ENCODE results near the gene RPS6KA4. TPM values are rescaled to one million over a fixed set of nuclear protein-coding genes. Genes with fewer than 3 reads are reported as not detected.

Gene RPS6KA4
- total RNA-seq, 4 donors from 2014 or later: 19.1 to 36.1 (median 26.0) TPM

GRCh38 chr11:64376071-64376470 is 17.1 kb downstream of the RPS6KA4 start:
- no peak for DNase-seq (ENCODE audit: extremely low spot score)
- intact Hi-C loops (cut with DNase I): no loop called here
- TF ChIP-seq EP300 (IDR thresholded peaks at IDR 0.05) (no peak), CTCF (IDR thresholded peaks at IDR 0.05) (no peak), POLR2AphosphoS5 (IDR thresholded peaks at IDR 0.05) (no peak), POLR2A (IDR thresholded peaks at IDR 0.05; ENCODE audit: low read depth) (no peak)
- H3K27me3 ChIP-seq: no peaks in the 10 kb centered on the region
- peaks cover 0 to 11% (median 9%) of the 10 kb centered on the region in 4 donors for H3K4me1 ChIP-seq
- H3K9me3 ChIP-seq: no peaks in the 10 kb centered on the region
- no peak overlapping the region for H3K27ac ChIP-seq (replicated peaks in 1 of 4)
- H3K4me3 ChIP-seq: no peak overlapping the region
- 94% methylated on average over 6 of the region's 7 CpGs for WGBS
- H3K36me3 ChIP-seq: peaks cover 4 to 9% (median 8%) of the 10 kb centered on the region in 4 donors

- 34% methylated on average over 14 of the region's 14 CpGs for WGBS
- no peak for DNase-seq (ENCODE audit: extremely low spot score)
- Histone ChIP-seq H3K4me1 (peaks cover 0 to 11% (median 9%) of the 10 kb centered on the region in 4 donors), H3K9me3 (no peaks in the 10 kb centered on the region), H3K4me3 (no peak overlapping the region), H3K36me3 (no peaks in the 10 kb centered on the region), H3K27ac (replicated peaks in 1 of 4) (no peak overlapping the region), H3K27me3 (peaks cover 0 to 7% (median 0%) of the 10 kb centered on the region in 4 donors)
- TF ChIP-seq POLR2A (IDR thresholded peaks at IDR 0.05; ENCODE audit: low read depth) (no peak), EP300 (IDR thresholded peaks at IDR 0.05) (no peak), CTCF (IDR thresholded peaks at IDR 0.05) (no peak), POLR2AphosphoS5 (IDR thresholded peaks at IDR 0.05) (no peak)
- intact Hi-C loops (cut with DNase I): no loop called here
Measured at GRCh38 chr11:64378335-64378880, 19.4 kb downstream of the RPS6KA4 start.

GRCh38 chr11:64379160-64379559 is 20.2 kb downstream of the RPS6KA4 start:
- DNase-seq (ENCODE audit: extremely low spot score): no peak
- WGBS: 92% methylated on average over 15 of the region's 15 CpGs
- Histone ChIP-seq H3K4me3 (no peak overlapping the region), H3K9me3 (no peaks in the 10 kb centered on the region), H3K36me3 (no peaks in the 10 kb centered on the region), H3K27me3 (peaks cover 0 to 7% (median 0%) of the 10 kb centered on the region in 4 donors), H3K4me1 (peaks cover 0 to 11% (median 9%) of the 10 kb centered on the region in 4 donors), H3K27ac (replicated peaks in 1 of 4) (no peak overlapping the region)
- intact Hi-C loops (cut with DNase I): no loop called here
- no peak for TF ChIP-seq EP300 (IDR thresholded peaks at IDR 0.05)
- TF ChIP-seq POLR2A (IDR thresholded peaks at IDR 0.05; ENCODE audit: low read depth): no peak
- no peak for TF ChIP-seq CTCF (IDR thresholded peaks at IDR 0.05)
- TF ChIP-seq POLR2AphosphoS5 (IDR thresholded peaks at IDR 0.05): no peak

DNA sequence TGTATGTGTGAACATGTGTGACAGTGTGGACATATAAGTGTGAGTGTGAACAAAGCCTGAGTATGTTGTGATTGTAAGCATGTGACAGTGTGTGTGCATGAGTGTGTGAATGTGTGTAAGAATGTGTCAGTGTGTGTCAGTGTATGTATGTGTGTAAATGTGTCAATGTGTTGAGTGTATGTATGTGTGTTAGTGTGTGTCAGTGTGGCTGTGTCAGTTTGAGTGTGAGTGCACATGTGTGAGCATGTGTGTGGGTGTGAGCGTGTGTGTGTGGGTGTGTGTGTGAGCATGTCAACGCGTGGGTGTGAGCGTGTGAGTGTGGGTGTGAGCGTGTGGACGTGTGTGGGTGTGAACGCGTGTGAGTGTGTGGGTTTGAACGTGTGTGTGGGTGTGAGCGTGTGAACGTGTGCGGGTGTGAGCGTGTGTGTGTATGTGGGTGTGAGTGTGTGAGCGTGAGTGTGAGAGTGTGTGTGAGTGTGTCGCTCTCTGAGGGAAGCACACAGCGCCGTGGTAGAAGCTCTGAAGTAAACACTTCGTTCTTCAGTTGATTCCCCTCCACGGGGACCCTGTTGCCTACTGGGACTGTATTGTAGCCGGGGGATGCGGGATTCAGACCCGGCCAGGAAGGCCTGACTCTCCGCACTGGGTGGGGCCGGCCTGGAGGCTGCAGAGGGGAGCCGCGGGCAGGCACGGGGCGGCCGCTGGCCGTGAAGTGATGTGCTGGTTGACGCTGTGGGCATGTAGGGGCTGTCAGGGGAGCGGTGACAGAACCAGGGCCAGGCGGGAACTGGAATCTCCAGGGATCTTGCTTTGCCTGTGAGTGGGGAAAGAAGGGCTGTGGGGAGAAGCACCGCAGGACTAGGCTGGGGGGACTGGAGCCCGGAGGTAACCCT is 21.1 kb downstream of the RPS6KA4 start:
- WGBS: 79% methylated on average over 23 of the region's 35 CpGs
- no peak overlapping the region for H3K27ac ChIP-seq (replicated peaks in 1 of 4)
- intact Hi-C loops (cut with DNase I): no loop called here
- H3K4me3 ChIP-seq: no peak overlapping the region
- peaks cover 0 to 11% (median 10%) of the 10 kb centered on the region in 4 donors for H3K4me1 ChIP-seq
- TF ChIP-seq EP300 (IDR thresholded peaks at IDR 0.05) (no peak), CTCF (IDR thresholded peaks at IDR 0.05) (no peak), POLR2AphosphoS5 (IDR thresholded peaks at IDR 0.05) (no peak), POLR2A (IDR thresholded peaks at IDR 0.05; ENCODE audit: low read depth) (no peak)
- DNase-seq (ENCODE audit: extremely low spot score): no peak
- H3K9me3 ChIP-seq: no peaks in the 10 kb centered on the region
- H3K27me3 ChIP-seq: peaks cover 0 to 7% (median 0%) of the 10 kb centered on the region in 4 donors
- no peaks in the 10 kb centered on the region for H3K36me3 ChIP-seq

Measured in esophagus muscularis mucosa (tissue), 4 donors.